Measurements from ENCODE around the gene FAM83E.

DNA sequence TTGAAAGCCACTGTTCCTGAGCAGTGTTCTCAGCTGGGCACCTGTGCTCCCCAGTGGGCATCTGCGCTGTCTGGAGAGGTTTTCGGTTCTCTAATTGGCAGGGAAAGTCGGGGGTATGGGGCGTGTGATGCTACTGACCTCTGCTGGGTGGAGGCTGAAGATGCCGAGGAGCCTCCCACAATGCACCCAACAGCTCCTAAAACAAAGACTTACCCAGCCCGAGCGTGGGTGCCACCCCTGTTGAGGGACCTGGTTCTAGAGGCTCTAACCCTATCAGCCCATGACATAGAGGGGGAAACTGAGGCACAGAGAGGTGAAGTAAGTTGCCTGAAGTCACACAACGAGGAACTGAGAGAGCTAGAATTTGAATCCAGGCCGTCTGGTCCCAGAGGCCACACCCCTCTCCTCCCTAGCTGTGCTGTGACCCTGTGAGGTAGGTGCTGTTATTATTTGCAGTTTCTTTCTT, 6.0 kb downstream of the FAM83E start:
- TF ChIP-seq, protein P1, sequence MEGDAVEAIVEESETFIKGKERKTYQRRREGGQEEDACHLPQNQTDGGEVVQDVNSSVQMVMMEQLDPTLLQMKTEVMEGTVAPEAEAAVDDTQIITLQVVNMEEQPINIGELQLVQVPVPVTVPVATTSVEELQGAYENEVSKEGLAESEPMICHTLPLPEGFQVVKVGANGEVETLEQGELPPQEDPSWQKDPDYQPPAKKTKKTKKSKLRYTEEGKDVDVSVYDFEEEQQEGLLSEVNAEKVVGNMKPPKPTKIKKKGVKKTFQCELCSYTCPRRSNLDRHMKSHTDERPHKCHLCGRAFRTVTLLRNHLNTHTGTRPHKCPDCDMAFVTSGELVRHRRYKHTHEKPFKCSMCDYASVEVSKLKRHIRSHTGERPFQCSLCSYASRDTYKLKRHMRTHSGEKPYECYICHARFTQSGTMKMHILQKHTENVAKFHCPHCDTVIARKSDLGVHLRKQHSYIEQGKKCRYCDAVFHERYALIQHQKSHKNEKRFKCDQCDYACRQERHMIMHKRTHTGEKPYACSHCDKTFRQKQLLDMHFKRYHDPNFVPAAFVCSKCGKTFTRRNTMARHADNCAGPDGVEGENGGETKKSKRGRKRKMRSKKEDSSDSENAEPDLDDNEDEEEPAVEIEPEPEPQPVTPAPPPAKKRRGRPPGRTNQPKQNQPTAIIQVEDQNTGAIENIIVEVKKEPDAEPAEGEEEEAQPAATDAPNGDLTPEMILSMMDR (IDR thresholded peaks at IDR 0.05 in 4 of 5, conservative IDR thresholded peaks at IDR 0.05 in 1 of 5): peak in 1 of 5 experiments; percentile 16
- TF ChIP-seq POLR2A (IDR thresholded peaks at IDR 0.05): no peak
